Nephron (organoid): ENCODE results near the gene CIDEA.

ENCODE experiments used
- H3K27ac Mint-ChIP-seq, 3 experiments: 2 replicates each; pipeline ENCODE4 v1.8.0; 2020; ENCODE audit warnings: mixed read lengths in 3 of 3, mild to moderate bottlenecking in 2 of 3, moderate library complexity in 1 of 3
- H3K27me3 Mint-ChIP-seq: 2 replicates; pipeline ENCODE4 v1.8.0; 2021; ENCODE audit warnings: low read depth, mild to moderate bottlenecking, moderate library complexity, mixed read lengths
- H3K36me3 Mint-ChIP-seq: 2 replicates; pipeline ENCODE4 v1.8.0; 2020; ENCODE audit warnings: low read depth, mixed read lengths
- H3K4me1 Mint-ChIP-seq: 2 replicates; pipeline ENCODE4 v1.8.0; 2020; ENCODE audit warnings: mixed read lengths
- H3K4me3 Mint-ChIP-seq, 3 experiments: 2 replicates each; pipeline ENCODE4 v1.8.0; 2020; ENCODE audit warnings: mild to moderate bottlenecking in 3 of 3, mixed read lengths in 3 of 3, moderate library complexity in 2 of 3
- H3K9me3 Mint-ChIP-seq: 2 replicates; pipeline ENCODE4 v1.8.0; 2020; ENCODE audit warnings: mixed read lengths
- TF ChIP-seq, protein P1 (sequence below), 3 experiments: fragments of 200-600 bp; sonication (generic); IDR thresholded peaks; one replicate each; pipeline ENCODE4 v1.5.0; 2021; ENCODE audit warnings: antibody characterized with exemption in 3 of 3; ENCODE audit not compliant: unreplicated experiment in 3 of 3

Gene CIDEA

DNA sequence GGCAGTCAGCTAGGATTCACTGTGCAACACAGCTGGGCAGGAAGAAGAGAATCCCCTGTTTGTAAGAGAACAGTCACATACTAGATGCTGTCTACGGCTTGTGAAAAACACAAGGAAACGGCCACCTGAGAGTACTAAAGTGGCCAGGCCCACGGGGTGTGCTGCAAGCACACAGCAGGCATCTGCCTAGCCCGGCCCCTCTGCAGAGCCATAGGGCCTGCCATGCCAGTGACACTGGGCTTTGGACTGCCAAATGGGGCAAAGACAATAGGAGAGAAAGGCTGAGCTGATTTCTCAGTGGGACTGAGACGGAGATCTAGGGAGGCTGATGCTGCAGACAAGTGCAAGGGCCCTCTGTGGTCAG lies 64.2 kb downstream of the CIDEA start:
- Mint-ChIP-seq H3K4me1 (peaks cover 56% of the 10 kb centered on the region), H3K27ac (peak overlapping the region in 2 of 3 experiments; percentile 9 to 41), H3K36me3 (peaks cover 34% of the 10 kb centered on the region), H3K27me3 (no peaks in the 10 kb centered on the region), H3K9me3 (no peaks in the 10 kb centered on the region), H3K4me3 (no peak overlapping the region)
- TF ChIP-seq, protein P1, sequence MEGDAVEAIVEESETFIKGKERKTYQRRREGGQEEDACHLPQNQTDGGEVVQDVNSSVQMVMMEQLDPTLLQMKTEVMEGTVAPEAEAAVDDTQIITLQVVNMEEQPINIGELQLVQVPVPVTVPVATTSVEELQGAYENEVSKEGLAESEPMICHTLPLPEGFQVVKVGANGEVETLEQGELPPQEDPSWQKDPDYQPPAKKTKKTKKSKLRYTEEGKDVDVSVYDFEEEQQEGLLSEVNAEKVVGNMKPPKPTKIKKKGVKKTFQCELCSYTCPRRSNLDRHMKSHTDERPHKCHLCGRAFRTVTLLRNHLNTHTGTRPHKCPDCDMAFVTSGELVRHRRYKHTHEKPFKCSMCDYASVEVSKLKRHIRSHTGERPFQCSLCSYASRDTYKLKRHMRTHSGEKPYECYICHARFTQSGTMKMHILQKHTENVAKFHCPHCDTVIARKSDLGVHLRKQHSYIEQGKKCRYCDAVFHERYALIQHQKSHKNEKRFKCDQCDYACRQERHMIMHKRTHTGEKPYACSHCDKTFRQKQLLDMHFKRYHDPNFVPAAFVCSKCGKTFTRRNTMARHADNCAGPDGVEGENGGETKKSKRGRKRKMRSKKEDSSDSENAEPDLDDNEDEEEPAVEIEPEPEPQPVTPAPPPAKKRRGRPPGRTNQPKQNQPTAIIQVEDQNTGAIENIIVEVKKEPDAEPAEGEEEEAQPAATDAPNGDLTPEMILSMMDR (IDR thresholded peaks at IDR 0.05; ENCODE audit: unreplicated experiment in 3 of 3): no peak

DNA sequence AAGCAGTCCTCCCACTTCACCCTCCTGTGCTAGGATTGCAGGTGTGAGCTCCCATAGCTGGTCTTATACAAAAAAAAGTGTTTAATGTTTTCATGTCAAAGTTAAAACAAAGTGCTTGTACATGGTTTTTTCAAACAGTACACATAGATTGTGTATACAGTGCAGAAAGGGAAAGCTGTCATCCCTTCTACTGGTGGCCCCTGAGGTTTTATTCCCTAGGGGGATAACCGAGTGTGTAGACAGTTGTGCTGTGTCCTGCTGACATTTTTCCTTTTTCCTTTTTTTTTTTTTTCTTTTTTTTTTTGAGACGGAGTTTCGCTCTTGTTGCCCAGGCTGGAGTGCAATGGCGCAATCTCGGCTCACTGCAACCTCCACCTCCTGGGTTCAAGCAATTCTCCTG lies 64.7 kb downstream of the CIDEA start:
- no peak overlapping the region for H3K27ac Mint-ChIP-seq
- peaks cover 51% of the 10 kb centered on the region for H3K4me1 Mint-ChIP-seq
- no peaks in the 10 kb centered on the region for H3K9me3 Mint-ChIP-seq
- peaks cover 29% of the 10 kb centered on the region for H3K36me3 Mint-ChIP-seq
- TF ChIP-seq, protein P1 (IDR thresholded peaks at IDR 0.05; ENCODE audit: unreplicated experiment in 3 of 3): no peak
- no peaks in the 10 kb centered on the region for H3K27me3 Mint-ChIP-seq
- no peak overlapping the region for H3K4me3 Mint-ChIP-seq

DNA sequence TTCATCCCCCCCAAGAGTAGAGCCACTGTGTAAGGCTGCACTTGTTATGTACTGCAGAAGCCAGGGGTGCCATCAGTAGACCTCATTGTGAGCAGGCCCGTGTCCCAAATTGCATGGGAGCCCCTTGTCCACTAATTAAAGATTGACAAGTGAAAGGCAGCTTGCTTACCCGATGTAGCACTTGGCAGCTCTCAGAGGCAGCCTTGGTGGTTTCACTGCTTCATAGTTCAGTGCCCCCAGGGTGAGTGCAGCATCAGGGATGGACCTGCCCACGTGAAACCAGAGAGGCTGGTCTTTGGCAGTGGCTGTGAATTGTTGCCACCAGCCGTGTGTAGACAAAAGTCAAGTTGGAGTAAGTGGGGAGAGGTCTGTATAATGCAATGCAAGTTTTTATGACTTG lies 67.2 kb downstream of the CIDEA start:
- H3K27me3 Mint-ChIP-seq: no peaks in the 10 kb centered on the region
- peaks cover 38% of the 10 kb centered on the region for H3K36me3 Mint-ChIP-seq
- peaks cover 28% of the 10 kb centered on the region for H3K4me1 Mint-ChIP-seq
- H3K9me3 Mint-ChIP-seq: no peaks in the 10 kb centered on the region
- TF ChIP-seq, protein P1 (IDR thresholded peaks at IDR 0.05; ENCODE audit: unreplicated experiment in 3 of 3): no peak
- H3K4me3 Mint-ChIP-seq: no peak overlapping the region
- H3K27ac Mint-ChIP-seq: peak overlapping the region in 1 of 3 experiments; percentile 34

DNA sequence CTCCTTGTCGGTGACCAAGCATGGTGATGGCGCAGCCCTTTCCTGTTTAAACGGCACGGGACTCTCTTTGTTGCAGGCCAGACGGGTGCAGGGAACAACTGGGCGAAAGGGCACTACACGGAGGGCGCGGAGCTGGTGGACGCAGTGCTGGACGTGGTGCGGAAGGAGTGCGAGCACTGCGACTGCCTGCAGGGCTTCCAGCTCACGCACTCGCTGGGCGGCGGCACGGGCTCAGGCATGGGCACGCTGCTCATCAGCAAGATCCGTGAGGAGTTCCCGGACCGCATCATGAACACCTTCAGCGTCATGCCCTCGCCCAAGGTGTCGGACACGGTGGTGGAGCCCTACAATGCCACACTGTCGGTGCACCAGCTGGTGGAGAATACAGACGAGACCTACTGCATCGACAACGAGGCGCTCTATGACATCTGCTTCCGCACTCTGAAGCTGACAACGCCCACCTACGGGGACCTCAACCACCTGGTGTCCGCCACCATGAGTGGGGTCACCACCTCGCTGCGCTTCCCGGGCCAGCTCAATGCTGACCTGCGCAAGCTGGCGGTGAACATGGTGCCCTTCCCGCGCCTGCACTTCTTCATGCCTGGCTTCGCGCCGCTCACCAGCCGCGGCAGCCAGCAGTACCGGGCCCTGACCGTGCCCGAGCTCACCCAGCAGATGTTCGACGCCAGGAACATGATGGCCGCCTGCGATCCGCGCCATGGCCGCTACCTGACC lies 71.0 kb downstream of the CIDEA start:
- no peak overlapping the region for H3K27ac Mint-ChIP-seq
- H3K36me3 Mint-ChIP-seq: peaks cover 69% of the 10 kb centered on the region
- TF ChIP-seq, protein P1 (IDR thresholded peaks at IDR 0.05; ENCODE audit: unreplicated experiment in 3 of 3): no peak
- H3K4me1 Mint-ChIP-seq: peaks cover 27% of the 10 kb centered on the region
- H3K27me3 Mint-ChIP-seq: no peaks in the 10 kb centered on the region
- no peak overlapping the region for H3K4me3 Mint-ChIP-seq
- no peaks in the 10 kb centered on the region for H3K9me3 Mint-ChIP-seq

DNA sequence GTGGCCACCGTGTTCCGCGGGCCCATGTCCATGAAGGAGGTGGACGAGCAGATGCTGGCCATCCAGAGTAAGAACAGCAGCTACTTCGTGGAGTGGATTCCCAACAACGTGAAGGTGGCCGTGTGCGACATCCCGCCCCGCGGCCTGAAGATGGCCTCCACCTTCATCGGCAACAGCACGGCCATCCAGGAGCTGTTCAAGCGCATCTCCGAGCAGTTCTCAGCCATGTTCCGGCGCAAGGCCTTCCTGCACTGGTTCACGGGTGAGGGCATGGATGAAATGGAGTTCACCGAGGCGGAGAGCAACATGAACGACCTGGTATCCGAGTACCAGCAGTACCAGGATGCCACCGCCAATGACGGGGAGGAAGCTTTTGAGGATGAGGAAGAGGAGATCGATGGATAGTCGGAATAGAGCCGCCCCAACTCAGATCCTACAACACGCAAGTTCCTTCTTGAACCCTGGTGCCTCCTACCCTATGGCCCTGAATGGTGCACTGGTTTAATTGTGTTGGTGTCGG lies 71.6 kb downstream of the CIDEA start:
- Mint-ChIP-seq H3K4me1 (peaks cover 22% of the 10 kb centered on the region), H3K36me3 (peaks cover 69% of the 10 kb centered on the region), H3K4me3 (no peak overlapping the region), H3K27ac (no peak overlapping the region), H3K9me3 (no peaks in the 10 kb centered on the region), H3K27me3 (no peaks in the 10 kb centered on the region)
- TF ChIP-seq, protein P1 (IDR thresholded peaks at IDR 0.05; ENCODE audit: unreplicated experiment in 3 of 3): no peak
